ENCODE measurements around the gene AMZ2.
"Not testable (repeated sequence)": the region's sequence is repeated elsewhere in the genome, so short reads cannot be mapped to it uniquely, and the experiment has no call there.

The AMZ2 gene

DNA sequence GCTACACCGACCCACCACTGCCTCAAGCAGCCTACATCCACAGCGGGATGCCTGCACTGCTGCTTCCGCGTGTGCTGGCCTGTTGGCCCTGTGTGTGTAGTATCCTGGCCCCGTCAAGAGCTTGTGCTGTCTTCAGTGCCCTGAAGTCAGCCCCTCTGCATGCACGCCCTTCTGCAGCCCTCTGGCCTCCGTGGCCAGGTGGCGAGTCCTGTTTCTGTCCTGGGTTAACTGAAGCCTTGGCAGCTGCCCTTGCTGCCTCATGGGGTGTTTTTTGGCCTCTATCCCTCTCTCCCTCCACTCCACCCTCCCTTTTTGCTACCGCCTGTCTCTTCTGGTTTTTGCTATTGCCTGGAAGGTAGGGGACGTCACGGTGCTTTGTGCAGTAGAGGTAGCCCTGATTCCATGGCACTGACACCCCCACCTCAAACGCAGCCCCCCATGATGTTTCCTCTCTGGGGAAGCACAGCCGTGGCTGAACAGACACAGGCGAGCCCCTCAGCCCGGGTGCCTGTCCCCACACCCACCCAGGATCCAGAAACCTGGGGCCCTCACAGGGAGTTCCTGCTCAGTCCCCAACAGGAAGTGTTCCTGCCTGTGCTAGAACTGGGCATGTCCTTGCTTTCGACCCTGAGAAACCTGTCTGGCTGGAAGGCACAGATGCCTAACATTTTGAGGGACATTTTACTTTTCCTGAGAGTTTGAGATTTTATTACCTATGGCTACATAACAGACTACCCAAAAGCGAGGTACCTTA is 18.8 kb upstream of the AMZ2 start:
- no peak overlapping the region for H2AFZ ChIP-seq (ENCODE audit: low read depth)
- no peak overlapping the region for H3K4me3 ChIP-seq (IDR thresholded peaks at IDR 0.05; ENCODE audit: insufficient read depth, low read depth, low read length)
- H3K79me2 ChIP-seq (ENCODE audit: insufficient read depth, low read depth) = no peaks in the 10 kb centered on the region
- H3K9ac ChIP-seq = no peak overlapping the region
- no peak overlapping the region for H3K4me2 ChIP-seq
- peaks cover 12% of the 10 kb centered on the region for H3K4me1 ChIP-seq (ENCODE audit: low read depth, poor library complexity, severe bottlenecking)
- no peak overlapping the region for H3K27ac ChIP-seq
- H3K27me3 ChIP-seq (ENCODE audit: insufficient read depth, low read depth) = no peaks in the 10 kb centered on the region
- TF ChIP-seq, protein P1, sequence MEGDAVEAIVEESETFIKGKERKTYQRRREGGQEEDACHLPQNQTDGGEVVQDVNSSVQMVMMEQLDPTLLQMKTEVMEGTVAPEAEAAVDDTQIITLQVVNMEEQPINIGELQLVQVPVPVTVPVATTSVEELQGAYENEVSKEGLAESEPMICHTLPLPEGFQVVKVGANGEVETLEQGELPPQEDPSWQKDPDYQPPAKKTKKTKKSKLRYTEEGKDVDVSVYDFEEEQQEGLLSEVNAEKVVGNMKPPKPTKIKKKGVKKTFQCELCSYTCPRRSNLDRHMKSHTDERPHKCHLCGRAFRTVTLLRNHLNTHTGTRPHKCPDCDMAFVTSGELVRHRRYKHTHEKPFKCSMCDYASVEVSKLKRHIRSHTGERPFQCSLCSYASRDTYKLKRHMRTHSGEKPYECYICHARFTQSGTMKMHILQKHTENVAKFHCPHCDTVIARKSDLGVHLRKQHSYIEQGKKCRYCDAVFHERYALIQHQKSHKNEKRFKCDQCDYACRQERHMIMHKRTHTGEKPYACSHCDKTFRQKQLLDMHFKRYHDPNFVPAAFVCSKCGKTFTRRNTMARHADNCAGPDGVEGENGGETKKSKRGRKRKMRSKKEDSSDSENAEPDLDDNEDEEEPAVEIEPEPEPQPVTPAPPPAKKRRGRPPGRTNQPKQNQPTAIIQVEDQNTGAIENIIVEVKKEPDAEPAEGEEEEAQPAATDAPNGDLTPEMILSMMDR (conservative IDR thresholded peaks at IDR 0.05; ENCODE audit: low read depth, low read length) = no peak
- no peaks in the 10 kb centered on the region for H3K36me3 ChIP-seq (ENCODE audit: insufficient read depth)
- no peaks in the 10 kb centered on the region for H4K20me1 ChIP-seq (ENCODE audit: insufficient read depth)

DNA sequence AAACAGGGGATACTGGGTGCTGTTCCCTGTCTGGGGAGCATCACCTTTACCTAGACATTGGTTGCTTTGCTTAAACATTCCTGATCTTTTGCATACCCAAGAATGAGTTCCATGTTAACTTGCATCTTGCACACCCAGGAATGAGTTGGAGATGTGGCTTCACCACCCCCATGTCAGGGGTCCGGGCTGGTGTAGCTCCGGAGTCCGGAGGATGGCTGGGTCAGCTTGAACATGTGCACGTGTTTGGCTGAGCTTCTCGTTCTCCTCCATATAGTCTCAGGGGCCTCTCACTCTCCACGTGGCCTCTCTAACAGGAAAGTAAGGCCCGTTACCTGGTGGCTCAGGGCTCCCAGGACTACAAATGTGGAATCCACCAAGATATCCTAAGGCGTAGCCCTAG is 18.2 kb upstream of the AMZ2 start:
- Histone ChIP-seq H3K79me2 (ENCODE audit: insufficient read depth, low read depth) (no peaks in the 10 kb centered on the region), H2AFZ (ENCODE audit: low read depth) (no peak overlapping the region), H3K4me1 (ENCODE audit: low read depth, poor library complexity, severe bottlenecking) (peaks cover 18% of the 10 kb centered on the region), H3K4me3 (IDR thresholded peaks at IDR 0.05; ENCODE audit: insufficient read depth, low read depth, low read length) (no peak overlapping the region), H3K9ac (no peak overlapping the region), H3K36me3 (ENCODE audit: insufficient read depth) (no peaks in the 10 kb centered on the region), H3K4me2 (no peak overlapping the region), H4K20me1 (ENCODE audit: insufficient read depth) (no peaks in the 10 kb centered on the region), H3K27ac (no peak overlapping the region), H3K27me3 (ENCODE audit: insufficient read depth, low read depth) (no peaks in the 10 kb centered on the region)
- TF ChIP-seq, protein P1 (conservative IDR thresholded peaks at IDR 0.05; ENCODE audit: low read depth, low read length) = no peak

DNA sequence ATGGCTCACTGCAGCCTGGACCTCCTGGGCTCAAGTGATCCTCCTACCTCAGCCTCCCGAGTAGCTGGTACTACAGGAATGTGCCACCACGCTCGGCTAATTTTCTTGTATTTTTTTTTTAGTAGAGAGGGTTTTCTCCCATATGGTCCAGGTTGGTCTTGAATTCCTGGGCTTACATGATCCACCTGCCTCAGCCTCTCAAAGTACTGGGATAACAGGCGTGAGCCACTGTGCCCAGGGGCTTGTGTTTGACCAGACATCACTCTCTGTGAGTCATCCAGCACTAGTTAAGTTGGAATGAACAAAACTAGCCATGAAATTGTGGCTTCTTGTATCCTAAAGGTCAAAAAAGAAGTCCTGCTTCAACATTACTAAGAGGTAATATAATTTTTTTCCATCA is 16.7 kb upstream of the AMZ2 start:
- H2AFZ ChIP-seq (ENCODE audit: low read depth); H3K79me2 ChIP-seq (ENCODE audit: insufficient read depth, low read depth); H3K4me3 ChIP-seq (IDR thresholded peaks at IDR 0.05; ENCODE audit: insufficient read depth, low read depth, low read length); H3K27ac ChIP-seq; H3K27me3 ChIP-seq (ENCODE audit: insufficient read depth, low read depth); H3K4me2 ChIP-seq; H3K9ac ChIP-seq; H3K36me3 ChIP-seq (ENCODE audit: insufficient read depth); H4K20me1 ChIP-seq (ENCODE audit: insufficient read depth): not testable (repeated sequence)
- peaks cover 33% of the 10 kb centered on the region for H3K4me1 ChIP-seq (ENCODE audit: low read depth, poor library complexity, severe bottlenecking)

DNA sequence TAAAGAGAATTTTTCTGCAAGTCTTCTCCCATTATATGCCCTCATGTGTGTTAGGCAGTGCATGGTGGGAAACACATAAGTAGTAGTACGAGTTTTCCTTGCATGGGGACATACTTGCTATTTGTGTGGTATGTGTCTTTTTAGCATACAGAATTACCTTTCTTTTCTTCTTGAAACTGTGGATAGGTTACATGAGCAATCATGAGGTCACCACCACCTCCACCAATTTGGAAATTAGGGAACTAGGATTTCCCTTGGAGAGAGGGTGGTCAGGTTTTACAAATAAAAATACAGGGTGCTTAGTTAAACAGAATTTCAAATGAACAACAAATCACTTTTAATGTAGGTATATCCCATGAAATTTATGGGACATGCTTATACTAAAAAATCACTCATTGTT is 16.3 kb upstream of the AMZ2 start:
- H4K20me1 ChIP-seq (ENCODE audit: insufficient read depth) = no peaks in the 10 kb centered on the region
- no peak overlapping the region for H3K9ac ChIP-seq
- no peak overlapping the region for H3K4me3 ChIP-seq (IDR thresholded peaks at IDR 0.05; ENCODE audit: insufficient read depth, low read depth, low read length)
- no peaks in the 10 kb centered on the region for H3K36me3 ChIP-seq (ENCODE audit: insufficient read depth)
- no peaks in the 10 kb centered on the region for H3K27me3 ChIP-seq (ENCODE audit: insufficient read depth, low read depth)
- H2AFZ ChIP-seq (ENCODE audit: low read depth) = no peak overlapping the region
- H3K4me2 ChIP-seq = no peak overlapping the region
- peaks cover 37% of the 10 kb centered on the region for H3K4me1 ChIP-seq (ENCODE audit: low read depth, poor library complexity, severe bottlenecking)
- no peak overlapping the region for H3K27ac ChIP-seq
- TF ChIP-seq, protein P1 (conservative IDR thresholded peaks at IDR 0.05; ENCODE audit: low read depth, low read length) = no peak
- no peaks in the 10 kb centered on the region for H3K79me2 ChIP-seq (ENCODE audit: insufficient read depth, low read depth)

DNA sequence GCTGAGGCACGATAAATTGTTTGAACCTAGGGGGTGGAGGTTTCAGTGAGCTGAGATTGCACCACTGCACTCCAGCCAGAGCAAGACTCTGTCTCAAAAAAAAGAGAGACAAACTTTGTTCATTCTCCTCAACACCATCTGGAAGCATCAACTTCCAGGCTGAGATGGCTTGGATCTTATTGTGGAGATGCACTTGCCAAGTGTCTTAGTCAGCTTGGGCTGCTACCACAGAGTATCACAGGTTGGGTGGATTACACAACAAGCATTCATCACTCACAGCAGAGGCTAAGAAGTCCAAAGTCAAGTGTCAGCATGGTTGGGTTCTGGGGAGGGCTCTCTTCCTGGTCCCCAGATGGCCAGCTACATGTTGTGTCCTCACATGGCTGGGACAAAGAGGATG is 15.1 kb upstream of the AMZ2 start:
- not testable (repeated sequence) for H3K4me3 ChIP-seq (IDR thresholded peaks at IDR 0.05; ENCODE audit: insufficient read depth, low read depth, low read length); H3K4me2 ChIP-seq; H4K20me1 ChIP-seq (ENCODE audit: insufficient read depth); H3K9ac ChIP-seq; H3K27me3 ChIP-seq (ENCODE audit: insufficient read depth, low read depth); H3K36me3 ChIP-seq (ENCODE audit: insufficient read depth); H2AFZ ChIP-seq (ENCODE audit: low read depth); H3K79me2 ChIP-seq (ENCODE audit: insufficient read depth, low read depth); H3K27ac ChIP-seq
- H3K4me1 ChIP-seq (ENCODE audit: low read depth, poor library complexity, severe bottlenecking) = peaks cover 45% of the 10 kb centered on the region

DNA sequence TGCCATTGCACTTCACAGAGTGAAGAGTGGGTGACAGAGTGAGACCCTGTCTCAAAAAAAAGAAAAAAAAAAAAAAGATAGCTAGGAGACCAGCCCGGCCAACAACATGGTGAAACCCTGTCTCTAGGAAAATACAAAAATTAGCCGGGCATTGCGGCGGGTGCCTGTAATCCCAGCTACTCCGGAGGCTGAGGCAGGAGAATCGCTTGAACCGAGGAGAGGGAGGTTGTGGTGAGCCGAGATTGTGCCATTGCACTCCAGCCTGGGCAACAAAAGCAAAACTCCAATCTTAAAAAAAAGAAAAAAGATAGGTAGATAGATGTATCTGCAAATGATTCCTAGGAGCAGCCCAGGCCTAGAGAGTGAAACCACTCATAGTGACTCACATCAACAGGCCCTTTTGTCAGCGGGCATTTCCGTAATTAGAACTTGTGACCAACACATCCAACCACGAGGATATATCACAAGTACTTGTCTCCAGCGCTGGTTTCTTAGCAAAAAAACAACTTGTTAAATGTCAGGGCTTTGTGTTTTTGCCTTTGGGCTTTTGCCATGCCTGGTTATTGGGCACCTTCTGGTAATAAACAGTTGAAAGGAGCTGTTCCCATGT is 13.0 kb upstream of the AMZ2 start:
- Histone ChIP-seq H3K9ac (peak overlapping the region; percentile 35; the same call in 1 of the 2 replicates), H3K4me2 (peak overlapping the region; percentile 63), H2AFZ (ENCODE audit: low read depth) (peak overlapping the region; percentile 41; the same call in 1 of the 2 replicates), H3K27ac (peak overlapping the region; percentile 83), H3K4me1 (ENCODE audit: low read depth, poor library complexity, severe bottlenecking) (peaks cover 66% of the 10 kb centered on the region)
- H3K79me2 ChIP-seq (ENCODE audit: insufficient read depth, low read depth); H3K36me3 ChIP-seq (ENCODE audit: insufficient read depth); H3K27me3 ChIP-seq (ENCODE audit: insufficient read depth, low read depth); H3K4me3 ChIP-seq (IDR thresholded peaks at IDR 0.05; ENCODE audit: insufficient read depth, low read depth, low read length); H4K20me1 ChIP-seq (ENCODE audit: insufficient read depth): not testable (repeated sequence)

DNA sequence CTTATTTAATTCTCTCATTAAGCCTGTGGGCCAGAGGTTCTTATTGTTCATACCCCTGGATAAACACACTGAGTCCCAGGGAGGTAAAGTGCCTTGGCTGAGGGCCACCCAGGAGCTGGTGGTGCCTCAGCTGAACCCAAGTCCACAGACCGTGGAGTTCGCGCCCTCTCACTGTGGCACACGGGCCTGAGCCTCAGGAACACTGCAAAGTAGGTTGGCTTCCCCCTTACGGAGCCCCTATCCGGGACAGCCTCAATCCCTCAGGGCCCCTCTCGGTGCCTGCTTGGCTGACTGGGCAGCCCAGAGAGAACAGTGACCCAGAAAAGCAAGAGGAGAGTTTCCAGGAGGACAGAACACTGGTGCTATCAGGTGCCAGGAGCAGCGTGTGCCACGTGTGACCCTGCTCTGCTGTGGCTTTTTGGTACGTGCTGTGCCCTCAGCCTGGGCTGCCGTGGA is 12.5 kb upstream of the AMZ2 start:
- not testable (repeated sequence) for H3K36me3 ChIP-seq (ENCODE audit: insufficient read depth); H3K27me3 ChIP-seq (ENCODE audit: insufficient read depth, low read depth); H3K79me2 ChIP-seq (ENCODE audit: insufficient read depth, low read depth); H4K20me1 ChIP-seq (ENCODE audit: insufficient read depth); H3K4me3 ChIP-seq (IDR thresholded peaks at IDR 0.05; ENCODE audit: insufficient read depth, low read depth, low read length)
- Histone ChIP-seq H3K4me1 (ENCODE audit: low read depth, poor library complexity, severe bottlenecking) (peaks cover 71% of the 10 kb centered on the region), H3K9ac (peak overlapping the region; percentile 35; the same call in 1 of the 2 replicates), H2AFZ (ENCODE audit: low read depth) (peak overlapping the region; percentile 41; the same call in 1 of the 2 replicates), H3K27ac (peak overlapping the region; percentile 83), H3K4me2 (peak overlapping the region; percentile 63)

Data from KMS-11 (cell line).